HG03460 (cell line): ENCODE data around the gene SH2B3.
A peak's percentile ranks its signal among the peaks of the same experiment; 100 is the strongest.

Experiments
- ATAC-seq: cut with Tn5 transposase; IDR thresholded peaks from one replicate; pipeline ENCODE4 v1.9.1; 2021; ENCODE audit not compliant: unreplicated experiment

The SH2B3 gene

DNA sequence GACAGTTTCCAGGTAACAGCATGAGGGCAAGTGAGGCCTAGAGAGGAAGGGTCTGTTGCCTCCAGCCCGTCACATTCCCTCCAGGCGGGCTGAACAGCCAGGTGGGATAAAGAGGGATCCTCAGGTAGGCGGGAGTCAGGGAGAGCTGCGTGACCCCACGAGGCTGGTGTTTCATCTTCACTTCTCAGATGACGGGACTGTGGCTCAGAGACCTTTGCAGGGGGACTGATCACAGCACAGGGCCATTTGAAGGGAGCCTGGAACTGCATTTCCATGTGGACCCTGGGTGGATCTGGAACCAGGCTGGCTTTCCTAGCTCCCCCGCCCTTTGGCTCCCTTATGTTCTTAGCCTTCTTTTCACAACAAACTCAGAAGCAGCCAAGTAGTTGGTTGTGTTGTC is 37.4 kb downstream of the SH2B3 start:
- ATAC-seq, result no peak

DNA sequence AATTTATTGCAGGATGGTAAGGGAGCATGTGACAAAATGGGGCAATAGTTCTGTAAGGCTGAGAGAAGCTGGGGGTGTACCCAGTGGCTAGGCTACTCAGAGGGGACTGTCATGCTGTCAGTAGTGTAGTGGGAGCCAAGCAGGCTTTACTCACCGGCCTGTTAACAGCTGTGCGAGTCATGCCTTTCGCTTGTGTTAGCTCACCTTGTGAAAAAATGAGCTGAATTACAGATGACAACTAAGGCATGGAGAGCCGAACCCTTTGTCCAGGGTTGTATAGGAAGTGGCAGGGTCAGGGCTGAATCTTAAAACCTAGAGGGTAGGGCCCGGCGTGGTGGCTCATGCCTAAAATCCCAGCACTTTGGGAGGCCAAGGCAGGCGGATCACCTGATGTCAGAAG is 37.9 kb downstream of the SH2B3 start:
- ATAC-seq, result no peak

DNA sequence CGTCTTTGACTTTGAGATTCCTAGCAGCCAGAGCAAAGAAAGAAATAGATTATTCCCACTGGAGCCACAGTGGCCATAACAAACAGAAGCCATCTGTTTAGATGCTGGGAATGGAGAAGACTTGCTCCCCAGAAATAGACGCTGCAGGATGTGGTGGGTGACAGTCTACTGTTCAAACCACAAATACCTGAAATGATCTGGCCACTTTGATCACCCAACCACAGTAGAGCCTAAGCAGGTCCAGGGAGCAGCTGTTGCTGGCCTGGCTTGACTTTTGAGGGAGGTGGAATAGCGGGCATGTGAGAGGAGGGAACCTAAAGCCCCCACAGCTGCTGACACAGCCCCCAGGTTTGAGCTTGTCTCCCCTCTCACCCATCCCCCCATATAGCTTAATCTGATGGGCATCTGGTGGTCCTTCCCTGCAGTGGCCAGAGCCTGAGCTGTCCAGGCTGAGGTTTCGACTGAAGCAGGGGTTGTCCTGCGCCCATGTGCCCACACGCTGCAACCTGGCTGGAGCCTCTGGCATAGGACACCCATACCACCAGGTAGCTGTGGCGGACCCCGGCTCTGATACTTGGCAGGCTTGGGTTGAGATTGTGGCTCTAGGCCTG is 38.7 kb downstream of the SH2B3 start:
- peak; percentile 47 for ATAC-seq

DNA sequence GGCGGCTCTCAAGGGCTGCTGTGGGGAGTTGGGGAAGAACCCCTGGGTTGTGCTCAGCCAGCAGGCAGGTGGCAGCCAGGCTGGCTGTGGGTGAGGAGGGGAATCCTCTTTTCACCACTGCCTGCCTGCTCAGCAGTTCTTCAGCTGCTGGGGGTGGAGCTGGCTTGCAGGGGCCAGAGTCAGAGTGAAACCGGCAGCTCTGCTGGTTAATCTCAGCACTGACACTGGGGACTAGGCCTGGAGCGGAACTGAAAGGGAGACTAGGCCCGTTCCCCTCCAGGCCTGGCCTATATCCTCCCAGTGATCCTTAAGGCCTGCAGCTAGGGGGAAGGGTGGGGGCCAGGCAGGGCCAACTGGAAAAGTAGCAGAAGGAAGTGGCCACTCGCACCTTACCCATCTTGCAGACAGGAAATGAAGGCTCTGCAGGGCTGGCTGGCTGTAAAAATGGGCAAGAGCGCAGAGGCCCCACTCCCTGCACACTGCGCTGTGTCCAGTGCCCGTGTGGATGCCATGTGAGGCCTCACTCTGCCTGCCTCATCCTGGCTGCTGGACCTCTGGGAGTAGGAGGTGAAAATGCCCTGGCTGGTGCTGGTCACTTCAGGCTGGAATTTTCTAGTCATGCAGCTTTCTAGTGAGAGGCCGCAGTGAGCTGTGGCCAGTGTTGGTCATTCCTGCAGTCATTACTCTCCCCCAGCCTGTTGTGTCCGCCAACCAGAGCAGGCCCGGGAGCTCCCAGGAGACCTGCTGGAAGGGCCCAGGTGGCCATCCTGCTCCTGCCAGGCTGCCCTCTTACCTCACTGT is 39.4 kb downstream of the SH2B3 start:
- ATAC-seq, result peak; percentile 86

DNA sequence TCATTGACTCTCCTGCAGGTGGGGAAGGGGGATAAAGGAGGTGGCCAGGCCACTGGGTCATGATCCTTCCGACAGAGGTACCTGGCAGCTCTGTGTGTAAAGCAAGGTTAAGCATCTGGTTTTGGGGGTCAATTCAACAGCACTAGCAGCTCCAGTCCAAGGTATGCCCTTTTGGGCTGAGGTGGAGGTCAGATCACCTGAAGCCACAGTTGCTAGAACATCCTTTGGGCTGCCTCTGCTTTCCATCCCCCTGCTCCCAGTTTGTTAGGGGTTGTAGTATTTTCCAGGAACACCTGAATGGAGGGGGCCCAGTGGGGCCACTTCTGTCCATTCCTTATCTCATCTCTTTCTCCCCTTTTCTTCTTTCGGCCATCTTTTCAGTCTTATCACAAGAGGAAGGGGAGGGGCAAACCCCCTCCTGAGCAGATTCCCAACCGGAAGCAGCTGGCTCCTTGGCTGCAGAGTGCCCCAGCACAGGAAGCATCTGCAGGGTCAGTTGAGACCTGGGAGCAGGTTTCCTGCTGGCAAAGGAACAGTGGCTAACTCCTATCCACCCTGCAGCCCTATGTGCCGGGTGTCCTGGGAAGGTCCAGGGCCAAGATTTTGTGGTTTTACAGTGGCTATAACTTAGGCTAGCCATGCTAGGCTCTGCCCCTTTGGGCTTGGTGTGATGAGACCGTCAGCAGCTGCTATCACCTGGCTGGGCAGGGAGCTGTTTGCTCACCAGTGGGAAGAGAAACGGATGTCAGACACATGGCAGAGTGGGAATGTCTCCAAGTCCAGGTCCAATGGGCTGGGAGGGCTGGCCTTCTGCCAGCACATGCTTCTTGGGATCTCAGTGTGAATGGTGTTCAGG is 40.2 kb downstream of the SH2B3 start:
- ATAC-seq, result no peak

DNA sequence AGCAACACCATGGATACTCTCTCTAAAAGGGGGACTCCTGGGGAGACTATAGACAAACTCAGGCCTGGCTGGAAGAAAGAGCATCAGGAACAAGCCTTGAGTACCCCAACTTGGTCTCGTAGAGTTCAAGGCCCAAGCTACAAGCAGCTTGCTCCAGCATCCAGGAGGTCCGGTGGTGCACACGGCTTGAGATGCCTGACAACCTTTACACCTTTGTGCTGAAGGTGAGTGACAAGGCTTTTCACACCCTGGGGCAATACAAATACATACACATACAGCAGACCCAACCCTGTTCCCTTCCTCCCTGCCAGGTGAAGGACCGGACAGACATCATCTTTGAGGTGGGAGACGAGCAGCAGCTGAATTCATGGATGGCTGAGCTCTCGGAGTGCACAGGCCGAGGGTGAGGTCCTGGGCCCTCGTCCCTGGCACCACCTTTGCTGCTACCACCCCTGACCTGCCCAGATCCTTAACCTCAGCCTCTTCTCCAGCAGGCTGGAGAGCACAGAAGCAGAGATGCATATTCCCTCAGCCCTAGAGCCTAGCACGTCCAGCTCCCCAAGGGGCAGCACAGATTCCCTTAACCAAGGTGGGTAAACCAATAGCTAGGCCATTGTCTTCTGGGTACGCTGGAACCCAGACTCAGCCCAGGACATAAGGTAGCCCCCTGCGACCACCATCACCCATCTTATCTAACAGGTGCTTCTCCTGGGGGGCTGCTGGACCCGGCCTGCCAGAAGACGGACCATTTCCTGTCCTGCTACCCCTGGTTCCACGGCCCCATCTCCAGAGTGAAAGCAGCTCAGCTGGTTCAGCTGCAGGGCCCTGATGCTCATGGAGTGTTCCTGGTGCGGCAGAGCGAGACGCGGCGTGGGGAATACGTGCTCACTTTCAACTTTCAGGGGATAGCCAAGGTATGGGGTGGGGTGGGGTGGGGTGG is 41.2 kb downstream of the SH2B3 start:
- ATAC-seq, result no peak

DNA sequence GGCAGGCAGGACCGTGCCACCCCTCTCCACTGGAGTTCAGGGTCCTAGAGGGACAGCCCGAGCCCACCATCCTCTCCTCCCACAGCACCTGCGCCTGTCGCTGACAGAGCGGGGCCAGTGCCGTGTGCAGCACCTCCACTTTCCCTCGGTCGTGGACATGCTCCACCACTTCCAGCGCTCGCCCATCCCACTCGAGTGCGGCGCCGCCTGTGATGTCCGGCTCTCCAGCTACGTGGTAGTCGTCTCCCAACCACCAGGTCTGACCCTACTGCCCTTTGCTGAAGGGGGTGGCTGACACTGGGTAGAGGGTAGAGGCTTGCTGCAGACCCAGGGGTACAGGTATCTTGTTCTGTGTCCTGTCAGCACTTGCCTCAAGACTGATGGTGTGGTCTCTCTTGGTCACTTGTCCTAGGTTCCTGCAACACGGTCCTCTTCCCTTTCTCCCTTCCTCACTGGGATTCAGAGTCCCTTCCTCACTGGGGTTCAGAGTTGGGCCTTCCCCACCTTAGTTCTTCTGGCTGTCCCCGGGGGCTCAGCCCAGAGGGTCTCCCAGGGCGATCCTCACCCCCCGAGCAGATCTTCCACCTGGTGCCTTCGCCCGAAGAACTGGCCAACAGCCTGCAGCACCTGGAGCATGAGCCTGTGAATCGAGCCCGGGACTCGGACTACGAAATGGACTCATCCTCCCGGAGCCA is 42.0 kb downstream of the SH2B3 start:
- ATAC-seq, result no peak

DNA sequence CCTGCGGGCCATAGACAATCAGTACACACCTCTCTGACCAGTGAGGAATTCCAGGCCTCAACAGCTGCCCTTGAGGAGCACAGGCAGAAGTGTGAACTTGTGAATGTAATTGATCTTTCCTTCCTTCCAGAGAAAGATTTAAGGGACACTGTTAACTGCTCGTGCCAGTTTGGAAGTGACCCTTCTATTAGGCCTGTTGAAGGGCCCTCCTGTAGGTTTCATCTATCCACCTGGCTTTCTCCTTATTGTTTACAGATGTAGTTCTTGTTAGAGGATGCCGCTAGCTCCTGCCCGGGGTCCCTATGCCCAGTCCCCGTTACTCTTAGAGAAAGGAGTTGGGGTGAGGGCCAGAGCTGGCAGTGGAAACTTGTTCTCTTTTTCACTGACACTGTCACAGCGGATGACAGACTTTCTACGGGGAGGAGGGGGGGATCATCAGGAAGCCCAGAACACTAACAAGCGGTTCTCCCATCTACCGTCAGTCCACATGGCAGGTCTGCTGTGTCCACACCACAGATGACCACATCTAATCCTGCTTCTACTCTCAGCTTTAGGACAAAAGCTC is 42.6 kb downstream of the SH2B3 start:
- no peak for ATAC-seq

DNA sequence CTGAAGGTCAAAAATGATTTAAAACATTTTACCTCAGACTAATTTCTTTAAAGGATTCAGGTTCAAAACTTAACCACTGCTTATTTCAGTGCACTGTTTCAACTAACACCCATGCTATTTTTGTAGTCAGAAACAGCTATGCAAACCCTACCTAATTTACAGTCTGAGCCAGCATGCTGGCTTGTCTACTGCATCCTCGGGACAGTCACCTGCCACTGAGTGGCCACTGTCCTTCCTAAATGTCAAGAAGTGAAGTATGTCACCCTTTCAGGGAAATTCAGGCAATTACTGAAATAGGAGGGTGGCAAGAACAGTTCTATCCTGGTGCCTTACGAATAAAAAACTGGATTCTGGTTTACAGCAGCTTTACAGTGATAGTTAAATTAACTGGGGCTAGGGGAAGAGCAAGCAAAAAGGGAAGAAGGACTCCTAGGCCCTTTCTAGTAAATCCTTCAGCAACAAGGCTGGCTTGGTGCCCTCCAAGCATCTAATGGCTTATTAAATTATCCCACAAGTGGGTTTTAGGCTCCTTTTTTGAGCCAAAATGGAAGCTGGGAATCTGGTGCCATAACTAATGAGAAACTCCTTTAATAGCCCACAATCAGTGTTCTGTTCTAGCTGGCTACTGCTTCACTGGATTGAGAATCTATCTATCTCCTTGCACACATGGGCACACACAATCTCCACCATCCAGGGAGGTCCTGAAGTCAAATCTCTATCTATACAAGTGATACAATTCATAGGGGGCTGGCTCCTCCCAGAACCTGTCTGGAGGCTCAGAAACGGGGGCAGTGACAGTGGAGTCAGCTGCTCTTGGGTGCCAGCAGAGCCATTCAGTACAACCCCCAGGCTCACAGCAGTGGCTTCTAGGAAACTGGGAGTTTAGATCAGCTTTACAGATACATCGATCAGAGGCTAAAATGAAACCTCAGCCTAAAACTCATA is 43.4 kb downstream of the SH2B3 start:
- no peak for ATAC-seq

DNA sequence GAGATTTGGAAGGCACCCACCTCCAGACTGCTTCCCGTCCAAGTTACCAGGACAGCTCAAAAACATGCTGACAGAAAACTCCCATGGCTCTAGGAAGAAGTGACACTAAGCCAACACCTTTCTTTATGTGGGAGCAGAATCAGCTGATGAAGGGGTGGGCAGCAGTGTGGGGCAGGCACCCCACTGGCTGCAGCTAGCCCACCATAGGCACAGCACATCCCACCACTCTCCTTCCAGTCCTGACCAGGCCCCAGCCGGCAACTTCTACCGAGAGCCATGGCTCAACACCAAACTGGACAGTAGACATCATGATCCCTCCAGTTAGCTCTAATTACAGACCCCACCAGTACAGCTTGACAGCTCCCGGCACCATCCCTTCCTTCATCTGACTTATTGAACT is 45.0 kb downstream of the SH2B3 start:
- no peak for ATAC-seq

DNA sequence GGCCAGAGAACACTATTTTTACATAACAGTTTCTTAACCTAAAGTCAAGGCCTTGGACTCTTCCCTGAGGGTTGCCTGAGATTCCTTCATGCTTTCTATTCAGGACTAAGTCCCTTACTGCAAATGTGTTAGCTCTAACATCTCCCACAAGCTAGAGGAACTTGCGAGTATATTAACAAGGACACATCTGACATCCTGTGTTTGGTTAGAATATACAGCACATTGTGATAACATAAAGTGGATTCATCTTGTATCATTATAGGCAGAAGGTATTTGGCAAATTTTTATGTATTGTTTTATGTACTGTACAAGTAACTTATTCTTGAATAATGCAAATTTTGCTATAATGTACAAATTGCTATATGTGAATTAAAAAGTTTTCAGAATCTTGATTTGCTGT is 45.5 kb downstream of the SH2B3 start:
- ATAC-seq, result no peak

DNA sequence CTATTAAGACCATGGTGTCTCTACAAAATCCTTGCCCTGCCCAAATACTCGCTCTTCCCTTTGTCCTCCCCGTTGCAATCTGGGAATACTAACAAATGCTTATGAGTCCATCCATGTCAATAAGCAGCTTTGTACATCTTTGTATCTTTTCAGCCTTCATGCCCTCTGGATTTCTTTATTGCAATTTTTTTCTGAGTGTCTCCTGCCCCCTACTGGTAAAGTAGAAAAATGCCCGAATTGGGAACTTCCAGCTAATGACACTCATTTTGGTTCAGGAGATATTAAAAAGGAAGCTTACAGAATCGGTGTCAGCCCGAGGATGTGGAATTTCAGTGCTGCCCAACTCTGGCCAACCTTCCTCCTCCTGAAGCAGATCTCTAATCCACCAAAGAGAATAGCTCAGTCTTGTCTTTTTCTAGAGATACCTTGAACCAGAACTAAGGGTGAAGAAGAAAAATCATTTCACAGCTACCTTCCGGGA is 46.0 kb downstream of the SH2B3 start:
- ATAC-seq, result no peak

DNA sequence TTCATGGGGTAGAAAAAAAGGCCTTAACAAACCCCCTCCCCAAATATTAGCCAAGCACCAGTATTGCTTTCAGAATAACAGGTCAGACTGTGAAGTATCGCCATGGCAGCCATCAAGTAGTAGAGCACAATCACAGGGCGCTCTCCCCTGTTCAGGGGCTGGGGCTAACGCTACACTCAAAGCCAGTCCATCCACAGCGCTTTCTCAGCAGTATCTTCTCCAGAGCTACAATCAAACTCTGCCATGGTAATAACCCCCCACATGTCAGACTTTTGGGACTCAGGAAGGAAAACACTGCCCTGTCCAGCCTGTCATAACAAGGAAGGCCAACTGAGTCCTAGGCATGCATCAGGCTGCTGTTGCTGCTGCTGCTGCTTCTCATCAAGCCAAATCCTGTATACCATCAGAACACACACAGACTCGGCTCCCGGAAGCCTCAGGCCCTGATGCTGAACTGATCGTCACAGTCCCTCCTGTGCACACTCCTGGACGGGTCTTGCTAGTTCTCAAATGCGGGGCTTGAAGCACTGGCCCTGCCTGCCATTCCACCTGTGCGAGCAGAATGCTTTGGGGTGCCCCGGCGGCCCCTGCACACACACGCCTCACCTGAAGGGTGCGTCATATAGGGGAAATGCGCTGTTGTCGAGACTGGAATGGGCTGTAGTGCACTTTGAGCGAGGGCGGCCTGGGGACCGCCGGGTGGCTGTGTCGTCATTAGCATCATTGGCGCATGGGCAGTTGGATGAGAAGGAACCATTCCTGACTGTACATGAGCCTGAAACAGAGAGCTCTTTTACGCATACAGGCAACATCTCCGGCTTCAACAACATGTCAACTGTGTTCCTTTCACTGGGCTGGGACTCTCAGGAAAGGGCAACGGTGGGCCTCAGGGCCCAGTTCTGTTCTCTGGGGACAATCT is 47.6 kb downstream of the SH2B3 start:
- no peak for ATAC-seq

DNA sequence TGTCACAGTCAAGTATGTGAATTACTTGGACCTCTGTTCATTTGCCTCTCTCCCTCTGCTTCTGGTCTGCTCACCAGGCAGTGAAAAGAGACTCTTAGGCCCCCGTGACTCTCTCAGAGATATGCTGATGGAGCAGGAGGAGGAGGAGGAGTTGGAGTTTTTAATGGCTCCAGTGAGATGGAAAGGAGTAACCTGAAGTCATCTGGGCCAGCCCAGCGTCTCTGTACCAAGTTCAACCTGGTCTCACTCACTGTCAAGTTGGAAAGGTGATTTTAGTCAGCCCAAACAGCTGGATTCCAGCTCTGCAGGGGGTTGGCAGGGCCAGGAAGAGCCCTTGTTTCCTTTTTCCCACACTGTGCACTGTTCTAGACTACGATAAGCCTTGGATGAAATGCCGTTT is 48.6 kb downstream of the SH2B3 start:
- ATAC-seq, result no peak

DNA sequence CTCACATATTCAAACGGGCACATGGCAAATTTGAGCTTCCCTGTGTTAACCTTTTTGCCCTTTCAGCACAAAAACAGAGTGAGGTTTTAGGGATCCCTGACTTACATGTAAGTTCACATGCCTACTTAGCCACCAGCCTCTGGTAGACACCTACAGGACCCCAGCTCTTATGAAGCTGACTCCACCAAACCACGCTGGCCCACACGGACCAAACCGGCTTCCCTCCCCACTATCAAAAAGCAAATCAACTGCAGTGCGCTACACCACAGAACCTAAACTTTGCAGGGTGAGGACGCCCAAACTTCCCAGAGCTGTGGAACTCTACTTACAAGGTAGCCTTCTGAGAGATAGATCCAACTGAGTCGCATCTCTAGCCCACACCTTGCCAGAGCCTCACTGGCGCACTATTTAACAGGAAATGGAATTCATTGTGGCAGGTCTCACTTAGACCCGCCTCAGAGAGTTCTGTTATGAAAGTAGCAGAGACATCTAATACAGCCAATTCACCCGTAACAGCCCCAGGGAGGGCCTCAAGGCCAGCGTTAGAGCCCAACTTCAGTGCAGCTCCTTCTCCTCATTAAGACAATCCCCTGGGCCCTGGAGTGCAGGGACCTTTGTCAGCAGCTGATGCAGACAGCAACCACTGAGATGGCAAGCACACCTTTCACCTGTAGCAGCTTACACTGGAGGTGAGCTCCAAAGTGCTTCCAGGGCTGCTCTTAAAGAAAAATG is 49.2 kb downstream of the SH2B3 start:
- no peak for ATAC-seq

DNA sequence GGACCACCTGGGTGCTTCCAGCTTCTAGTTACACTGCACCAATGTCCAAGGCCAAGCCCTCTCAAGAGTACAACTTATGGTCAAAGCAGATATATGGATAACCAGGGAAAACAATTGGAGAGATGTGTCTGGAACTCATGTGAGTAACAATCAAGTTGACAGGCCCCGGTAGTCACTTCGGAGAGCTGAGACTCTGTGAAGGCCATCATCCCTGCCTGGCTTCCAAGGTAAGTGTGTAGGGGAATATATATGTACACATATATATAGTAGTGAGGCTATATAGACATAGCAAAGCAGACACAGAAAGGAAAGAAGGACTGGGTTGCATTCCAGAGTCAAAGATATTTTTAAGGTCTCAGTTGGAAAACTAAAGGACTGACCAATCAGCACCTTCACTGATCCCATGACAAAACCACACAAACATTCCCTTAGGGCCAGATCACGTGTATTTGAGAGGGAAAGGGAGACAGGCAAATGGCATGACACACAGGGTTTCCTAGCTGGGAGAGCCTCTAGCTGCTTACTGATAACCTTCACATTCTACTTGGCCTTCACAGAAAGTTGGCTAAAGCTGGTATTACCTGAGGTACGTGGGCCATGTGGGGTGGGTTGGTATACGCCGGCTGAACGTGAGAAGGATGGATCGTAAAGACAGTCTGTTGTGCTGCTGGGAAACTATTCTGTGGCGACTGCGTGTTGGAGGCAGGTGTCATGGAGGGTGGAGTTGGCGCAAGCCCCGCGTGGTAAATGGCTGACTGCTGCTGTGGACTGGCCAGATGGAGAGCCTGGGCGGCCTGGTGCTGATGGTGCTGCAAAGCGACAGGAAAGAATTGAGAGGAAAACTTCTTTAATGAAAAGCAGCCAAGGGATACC is 50.0 kb downstream of the SH2B3 start:
- no peak for ATAC-seq
